Pancreas (tissue), 10 donors: ENCODE results near the gene SLC39A1. TPM values are rescaled to one million over a fixed set of nuclear protein-coding genes. Genes with fewer than 3 reads are reported as not detected.

Experiments
- ATAC-seq, 4 donors: fragments of 200-7000 bp; cut with Tn5 transposase; one replicate each; pipeline versions ENCODE4 v1.8.0 to v1.9.1; 2020; ENCODE audit warnings: mild to moderate bottlenecking in 4 of 4, moderate library complexity in 4 of 4
- DNase-seq, 6 donors: peaks; one replicate each; pipeline ENCODE4 v3.0.0-alpha.2; 2020
- FAIRE-seq: peaks from 2 replicates; lab custom pipeline; 2012; peaks lifted over from hg19 to GRCh38; lab: Jason Lieb, UNC
- H3K27ac ChIP-seq, 4 donors: fragments of 200-600 bp; sonication (generic); 1 replicate in 3 of 4; 2 replicates in 1 of 4; pipeline versions ENCODE4 v1.5.0 to v1.8.0; 2020
- H3K27me3 ChIP-seq, 4 donors: fragments of 200-600 bp; one replicate each; pipeline ENCODE4 v1.8.0; 2021
- H3K36me3 ChIP-seq, 3 donors: fragments of 200-600 bp; sonication (generic) in 1 of 3; one replicate each; pipeline versions ENCODE4 v1.5.0 to v1.8.0; 2020 to 2021
- H3K4me1 ChIP-seq, 3 donors: fragments of 200-600 bp; one replicate each; pipeline ENCODE4 v1.8.0; 2021
- H3K4me3 ChIP-seq, 4 donors: fragments of 200-600 bp; sonication (generic) in 2 of 4; one replicate each; pipeline versions ENCODE4 v1.5.0 to v1.8.0; 2020 to 2021
- H3K9me3 ChIP-seq, 4 donors: fragments of 200-600 bp; one replicate each; pipeline ENCODE4 v1.8.0; 2021
- WGBS, 2 donors: extraction: QIAGEN DNeasy Blood & Tissue Kit; methylation state at CpG; one replicate each; pipeline ENCODE4 v1.1.7; 2013; 5-methylcytosine and 5-hydroxymethylcytosine counted together
- intact Hi-C, 3 donors: fragments of 100-400 bp; cut with DNase I; formaldehyde crosslinking; loops; one replicate each; pipeline versions ENCODE4 v1.11.1 to v1.14.2; 2022
- polyA plus RNA-seq, 2 donors: library from polyadenylated mRNA; stranded (reverse); fragments of 200-250 nt; gene quantifications; one replicate each; pipeline ENCODE4 v1.2.3, GENCODE V29; 2013
- total RNA-seq, 6 donors: library from RNA; stranded (reverse); fragmentation: NEBNext Ultra II Directional in 4 of 6; extraction: Animal tissue kit (Norgen Biotek cat#: 25700) in 4 of 6; gene quantifications; one replicate each; pipeline versions ENCODE4 v1.2.1 to v1.2.4, GENCODE V29; 2021 to 2023
- TF ChIP-seq, protein P1 (sequence below), 4 donors: fragments of 200-600 bp; sonication (generic) in 3 of 4; IDR thresholded peaks; one replicate each; pipeline versions ENCODE4 v1.5.0 to v1.8.0; 2021; ENCODE audit warnings: antibody characterized with exemption in 4 of 4
- donor health status: healthy with polysubstance abuse.
- donor health status: DM: no; HTN: no; CAD: no; lungs with moderate emphysema.
- donor health status: DM: no; HTN: no; CAD: no.
- donor health status: control.
- donor health status: control.
- donor health status: Bipolar disorder and iron deficiency.
- donor health status: DM: yes; HTN: yes; CAD: no.
- donor health status: DM: no; HTN: no; CAD: no.
- donor health status: DM: no; HTN: no; CAD: no.
- donor health status: DM: yes; HTN: yes; CAD: no.

The SLC39A1 gene
- total and polyA plus RNA-seq, 8 donors = 20.0 to 46.1 (median 27.0) TPM

DNA sequence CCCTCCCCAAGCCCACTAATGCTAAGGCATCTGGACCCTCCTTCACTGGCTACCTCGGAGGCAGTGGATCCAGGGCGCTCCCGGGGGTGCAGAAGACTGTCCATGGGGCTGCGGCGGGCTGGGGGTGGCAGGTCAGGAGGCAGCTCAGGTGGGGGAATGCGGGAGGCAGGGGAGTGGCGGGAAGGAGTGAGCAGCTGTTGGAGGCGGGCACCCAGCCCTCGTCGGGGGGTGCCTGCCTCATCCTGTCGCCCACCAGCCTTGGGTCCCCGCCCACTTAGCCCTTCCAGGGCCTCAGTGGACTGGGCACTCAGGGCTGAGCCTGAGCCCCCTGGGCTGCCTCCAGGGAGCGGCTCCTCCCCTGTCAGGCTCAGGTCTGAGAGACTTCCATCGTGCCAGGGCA is 29.9 kb downstream of the SLC39A1 start:
- H3K36me3 ChIP-seq = peaks cover 0 to 37% (median 33%) of the 10 kb centered on the region in 3 donors
- DNase-seq = peak in 1 of 6 donors; percentile 59
- no peak for ATAC-seq
- TF ChIP-seq, protein P1, sequence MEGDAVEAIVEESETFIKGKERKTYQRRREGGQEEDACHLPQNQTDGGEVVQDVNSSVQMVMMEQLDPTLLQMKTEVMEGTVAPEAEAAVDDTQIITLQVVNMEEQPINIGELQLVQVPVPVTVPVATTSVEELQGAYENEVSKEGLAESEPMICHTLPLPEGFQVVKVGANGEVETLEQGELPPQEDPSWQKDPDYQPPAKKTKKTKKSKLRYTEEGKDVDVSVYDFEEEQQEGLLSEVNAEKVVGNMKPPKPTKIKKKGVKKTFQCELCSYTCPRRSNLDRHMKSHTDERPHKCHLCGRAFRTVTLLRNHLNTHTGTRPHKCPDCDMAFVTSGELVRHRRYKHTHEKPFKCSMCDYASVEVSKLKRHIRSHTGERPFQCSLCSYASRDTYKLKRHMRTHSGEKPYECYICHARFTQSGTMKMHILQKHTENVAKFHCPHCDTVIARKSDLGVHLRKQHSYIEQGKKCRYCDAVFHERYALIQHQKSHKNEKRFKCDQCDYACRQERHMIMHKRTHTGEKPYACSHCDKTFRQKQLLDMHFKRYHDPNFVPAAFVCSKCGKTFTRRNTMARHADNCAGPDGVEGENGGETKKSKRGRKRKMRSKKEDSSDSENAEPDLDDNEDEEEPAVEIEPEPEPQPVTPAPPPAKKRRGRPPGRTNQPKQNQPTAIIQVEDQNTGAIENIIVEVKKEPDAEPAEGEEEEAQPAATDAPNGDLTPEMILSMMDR (IDR thresholded peaks at IDR 0.05) = no peak
- no peak overlapping the region for H3K4me3 ChIP-seq
- H3K27me3 ChIP-seq = no peaks in the 10 kb centered on the region
- 95 to 96% methylated on average over 10 to 14 of the region's 14 CpGs for WGBS, 2 donors
- intact Hi-C loops = loop anchor here in 1 of 3 donors (10.0 kb wide), 1 partner anchor 119 kb away; no protein-coding TSS in a partner anchor
- no peaks in the 10 kb centered on the region for H3K9me3 ChIP-seq
- H3K4me1 ChIP-seq = no peaks in the 10 kb centered on the region
- no peak for FAIRE-seq
- no peak overlapping the region for H3K27ac ChIP-seq

DNA sequence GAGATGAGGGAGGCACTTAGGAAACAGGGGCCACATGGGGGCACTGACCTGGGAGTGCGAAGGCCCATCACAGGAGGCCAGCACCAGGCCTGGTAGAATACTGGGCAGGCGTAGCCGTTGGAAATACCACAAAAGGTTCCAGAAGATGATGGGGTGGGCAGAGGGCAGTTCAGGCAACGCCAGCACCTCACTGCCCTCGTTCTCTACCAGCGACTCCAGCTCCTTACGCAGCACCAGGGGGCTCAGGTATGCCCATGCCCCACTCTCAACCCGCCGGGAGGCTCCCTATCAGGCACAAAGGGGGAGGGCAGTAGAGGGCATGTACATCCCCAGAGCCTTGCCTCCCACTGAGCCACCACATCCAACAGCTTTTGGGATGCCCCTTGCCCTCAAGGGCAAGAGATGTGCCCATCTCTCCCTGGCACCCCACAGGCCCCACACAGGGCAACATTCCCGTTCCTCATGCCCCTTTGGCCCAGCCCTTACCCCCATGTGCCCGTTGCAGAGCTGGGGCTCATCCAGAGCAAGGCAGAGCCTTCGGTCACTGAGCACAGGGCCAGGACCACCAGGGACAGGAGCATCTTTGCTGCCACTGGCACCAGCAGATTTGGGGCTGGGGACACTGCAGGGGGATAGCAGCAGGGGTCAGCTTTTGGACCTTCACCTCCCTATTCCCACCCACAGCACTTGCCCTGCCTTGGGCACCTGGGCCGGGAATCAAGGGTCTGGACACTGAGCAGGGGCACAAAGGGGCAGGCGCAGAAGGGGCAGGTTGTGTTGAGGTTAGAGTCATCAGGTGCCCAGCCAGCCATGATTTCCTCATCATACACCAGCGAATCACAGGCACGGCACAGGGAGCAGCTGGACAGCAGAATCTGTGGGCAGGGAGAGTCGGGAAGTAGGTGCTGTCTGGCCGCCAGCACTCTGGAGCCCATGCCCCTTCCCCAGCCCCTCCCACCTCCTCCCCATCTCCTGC is 30.9 kb downstream of the SLC39A1 start:
- WGBS, 2 donors = 96 to 99% methylated on average over 18 of the region's 18 CpGs
- DNase-seq (peak in 1 of 6 donors; percentile 56), FAIRE-seq (no peak), ATAC-seq (no peak)
- intact Hi-C loops = loop anchor here in 1 of 3 donors (10.0 kb wide), 1 partner anchor 118 kb away; no protein-coding TSS in a partner anchor
- TF ChIP-seq, protein P1 (IDR thresholded peaks at IDR 0.05) = no peak
- no peaks in the 10 kb centered on the region for H3K27me3 ChIP-seq
- H3K27ac ChIP-seq = no peak overlapping the region
- no peaks in the 10 kb centered on the region for H3K4me1 ChIP-seq
- peaks cover 0 to 30% (median 27%) of the 10 kb centered on the region in 3 donors for H3K36me3 ChIP-seq
- H3K9me3 ChIP-seq = no peaks in the 10 kb centered on the region
- no peak overlapping the region for H3K4me3 ChIP-seq

DNA sequence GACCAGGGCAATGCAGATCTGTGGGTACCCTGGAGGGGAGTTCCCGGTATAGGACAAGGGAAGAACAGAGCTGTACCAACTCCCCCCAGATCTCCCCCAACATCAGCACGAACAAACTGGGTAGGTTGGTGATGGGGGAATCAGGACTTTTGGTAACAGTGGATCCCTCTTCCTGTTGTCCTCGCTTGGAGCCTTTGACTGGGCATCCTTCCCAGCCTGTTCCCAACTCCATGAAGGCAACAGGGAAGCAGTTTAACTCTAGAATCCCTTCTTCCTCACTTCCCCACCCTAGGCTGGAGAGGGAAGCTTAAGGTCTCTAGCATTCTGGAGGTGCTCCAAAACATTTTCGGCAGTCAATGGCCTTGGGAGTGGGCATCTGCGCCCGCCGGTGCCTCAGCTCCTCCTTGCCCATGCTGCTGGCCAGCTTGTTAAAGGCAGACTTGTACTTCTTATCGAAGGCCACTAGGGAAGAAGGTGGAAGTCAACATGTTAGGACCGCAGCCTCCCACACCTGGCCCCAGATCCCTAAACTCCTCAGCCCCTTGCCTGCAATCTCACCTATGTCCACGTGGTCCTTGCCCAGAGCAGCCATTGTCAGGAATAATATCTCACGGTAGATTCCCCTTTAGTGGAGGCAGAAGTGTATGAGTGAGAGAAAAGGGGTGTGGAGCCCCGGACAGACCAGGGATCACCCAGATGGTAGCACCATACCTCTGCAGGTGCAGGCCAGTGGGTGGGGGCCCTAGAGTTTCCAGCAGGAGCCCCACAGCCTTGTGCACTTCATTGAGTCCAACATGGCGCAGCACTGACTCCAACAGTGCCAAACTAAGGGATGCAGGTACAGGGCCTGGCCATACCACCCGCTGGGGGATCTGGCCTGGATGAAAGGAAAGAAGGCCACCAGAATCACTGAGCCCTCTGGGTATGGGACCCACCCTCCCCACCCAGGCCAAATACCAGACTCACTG is 33.1 kb downstream of the SLC39A1 start:
- no peaks in the 10 kb centered on the region for H3K4me1 ChIP-seq
- intact Hi-C loops = loop anchor here in 1 of 3 donors (10.0 kb wide), 1 partner anchor 115 kb away; no protein-coding TSS in a partner anchor
- H3K27ac ChIP-seq = no peak overlapping the region
- WGBS, 2 donors = 79 to 89% methylated on average over 14 of the region's 14 CpGs
- H3K9me3 ChIP-seq = no peaks in the 10 kb centered on the region
- no peaks in the 10 kb centered on the region for H3K27me3 ChIP-seq
- peaks cover 0 to 9% (median 5%) of the 10 kb centered on the region in 3 donors for H3K36me3 ChIP-seq
- no peak for FAIRE-seq
- no peak overlapping the region for H3K4me3 ChIP-seq
- DNase-seq = peak in 1 of 6 donors; percentile 37
- ATAC-seq = no peak
- TF ChIP-seq, protein P1 (IDR thresholded peaks at IDR 0.05) = no peak

DNA sequence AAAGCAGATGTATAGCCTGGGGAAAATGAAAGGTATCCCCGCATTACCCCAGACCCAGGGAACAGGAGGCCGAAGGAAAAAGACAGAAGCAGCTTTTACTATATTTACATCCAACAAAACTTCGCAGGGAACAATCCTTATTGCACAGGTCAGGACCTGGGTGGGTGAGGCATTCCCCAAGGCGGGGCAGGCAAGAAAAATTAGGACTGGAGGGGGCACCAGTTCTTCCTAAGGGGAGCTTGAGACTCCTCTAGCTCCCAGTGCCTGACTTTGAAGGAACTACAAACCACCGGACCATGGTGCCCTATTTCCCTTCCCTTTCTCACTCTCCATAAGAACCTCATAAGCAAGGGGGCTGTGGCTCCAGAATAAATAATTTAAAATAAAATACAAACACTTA is 33.9 kb downstream of the SLC39A1 start:
- ATAC-seq (no peak), DNase-seq (no peak), FAIRE-seq (no peak)
- intact Hi-C loops = no loop called here
- TF ChIP-seq, protein P1 (IDR thresholded peaks at IDR 0.05) = no peak
- WGBS, 2 donors = 89 to 90% methylated on average over 5 of the region's 5 CpGs
- Histone ChIP-seq H3K27ac (no peak overlapping the region), H3K9me3 (no peaks in the 10 kb centered on the region), H3K36me3 (peaks cover 0 to 9% (median 5%) of the 10 kb centered on the region in 3 donors), H3K27me3 (no peaks in the 10 kb centered on the region), H3K4me3 (no peak overlapping the region), H3K4me1 (no peaks in the 10 kb centered on the region)
